Heart right ventricle (tissue), 16 donors: ENCODE data around the gene GTF2I. TPM values are rescaled to one million over a fixed set of nuclear protein-coding genes. Genes with fewer than 3 reads are reported as not detected.

Experiments
- ATAC-seq, 8 donors: fragments of 200-7000 bp; cut with Tn5 transposase; one replicate each; pipeline ENCODE4 v1.9.1; 2020; ENCODE audit warnings: mild to moderate bottlenecking in 8 of 8, moderate library complexity in 8 of 8, moderate number of reproducible peaks in 1 of 8
- DNase-seq, 2 donors: peaks; one replicate each; pipeline ENCODE4 v3.0.0-alpha.2; 2020
- H3K27ac ChIP-seq, 10 donors: fragments of 200-600 bp; sonication (generic) in 2 of 10; one replicate each; pipeline versions ENCODE4 v1.5.0 to v1.8.0; 2020 to 2022; ENCODE audit warnings: mild to moderate bottlenecking in 3 of 10
- H3K27me3 ChIP-seq, 7 donors: fragments of 200-600 bp; one replicate each; pipeline ENCODE4 v1.8.0; 2021 to 2022; ENCODE audit warnings: mild to moderate bottlenecking in 2 of 7
- H3K36me3 ChIP-seq, 9 donors: fragments of 200-600 bp; sonication (generic) in 1 of 9; one replicate each; pipeline versions ENCODE4 v1.5.0 to v1.8.0; 2020 to 2022; ENCODE audit warnings: mild to moderate bottlenecking in 2 of 9
- H3K4me1 ChIP-seq, 9 donors: fragments of 200-600 bp; sonication (generic) in 1 of 9; one replicate each; pipeline versions ENCODE4 v1.5.0 to v1.8.0; 2020 to 2022; ENCODE audit warnings: mild to moderate bottlenecking in 4 of 9
- H3K4me3 ChIP-seq, 10 donors: fragments of 200-600 bp; sonication (generic) in 2 of 10; one replicate each; pipeline versions ENCODE4 v1.5.0 to v1.8.0; 2020 to 2022; ENCODE audit warnings: mild to moderate bottlenecking in 7 of 10, moderate library complexity in 2 of 10
- H3K9me3 ChIP-seq, 11 donors: fragments of 200-600 bp in 10 of 11; sonication (generic) in 2 of 11; one replicate each; pipeline versions ENCODE4 v1.5.0 to v1.8.0; 2013 to 2022; ENCODE audit warnings: mild to moderate bottlenecking in 2 of 11, control low read depth in 1 of 11, moderate library complexity in 1 of 11
- WGBS, 2 donors: extraction: QIAGEN DNeasy Blood & Tissue Kit; methylation state at CpG; one replicate each; pipeline ENCODE4 v1.1.7; 2013; ENCODE audit warnings: inconsistent platforms in 1 of 2; 5-methylcytosine and 5-hydroxymethylcytosine counted together
- intact Hi-C, 10 donors: fragments of 100-400 bp; cut with DNase I; formaldehyde crosslinking; loops; one replicate each; pipeline versions ENCODE4 v1.11.1 to v1.14.2; 2022
- polyA plus RNA-seq, 2 donors: library from polyadenylated mRNA; stranded (reverse); fragments of 200-250 nt; gene quantifications; one replicate each; pipeline ENCODE4 v1.2.3, GENCODE V29; 2013
- total RNA-seq, 10 donors: library from RNA; stranded (reverse); fragmentation: NEBNext Ultra II Directional in 3 of 10; extraction: Animal tissue kit (Norgen Biotek cat#: 25700) in 3 of 10; gene quantifications; one replicate each; pipeline versions ENCODE4 v1.2.1 to v1.2.4, GENCODE V29; 2021 to 2023
- TF ChIP-seq, protein P1 (sequence below), 9 donors: fragments of 200-600 bp; sonication (generic) in 2 of 9; IDR thresholded peaks; one replicate each; pipeline versions ENCODE4 v1.5.0 to v1.8.0; 2021 to 2022; ENCODE audit warnings: antibody characterized with exemption in 9 of 9, mild to moderate bottlenecking in 5 of 9, moderate library complexity in 1 of 9
- donor health status: Arrhythmogenic right ventricular cardiomyopathy.
- donor health status: ischemic (EF 13 %, LVEDD 7.1; RV severe dilation, severe dysfunction).
- donor health status: healthy with polysubstance abuse.
- donor health status: DM: no; HTN: yes; CAD: no.
- donor health status: DM: no; HTN: no; CAD: no.
- donor health status: ischemic (EF 25% LVEDD 6.9; RV normal size, moderate dysfunction).
- donor health status: ischemic (EF 25% LVEDD 5.7; RV mildly dilated, moderate dysfunction).
- donor health status: healthy.
- donor health status: DM: yes; HTN: yes; CAD: no.
- donor health status: Ischemic cardiomyopathy.
- donor health status: ischemic (EF 35%, LVEDD 5.7; RV mildly dilated, moderate dysfunction).
- donor health status: nonischemic (EF 11% LVEDD 7.7; RV severe dilation, severe dysfunction).
- donor health status: DM: yes; HTN: yes; CAD: no.
- donor health status: PGD.
- donor health status: ischemic (EF 29% LVEDD 5.4; RV normal size, mild dysfunction).
- donor health status: nonischemic (EF 23%, LVEDD 6.1; RV moderate dilation, normal function).

GTF2I gene
- total and polyA plus RNA-seq, 12 donors = 18.9 to 152 (median 116) TPM

DNA sequence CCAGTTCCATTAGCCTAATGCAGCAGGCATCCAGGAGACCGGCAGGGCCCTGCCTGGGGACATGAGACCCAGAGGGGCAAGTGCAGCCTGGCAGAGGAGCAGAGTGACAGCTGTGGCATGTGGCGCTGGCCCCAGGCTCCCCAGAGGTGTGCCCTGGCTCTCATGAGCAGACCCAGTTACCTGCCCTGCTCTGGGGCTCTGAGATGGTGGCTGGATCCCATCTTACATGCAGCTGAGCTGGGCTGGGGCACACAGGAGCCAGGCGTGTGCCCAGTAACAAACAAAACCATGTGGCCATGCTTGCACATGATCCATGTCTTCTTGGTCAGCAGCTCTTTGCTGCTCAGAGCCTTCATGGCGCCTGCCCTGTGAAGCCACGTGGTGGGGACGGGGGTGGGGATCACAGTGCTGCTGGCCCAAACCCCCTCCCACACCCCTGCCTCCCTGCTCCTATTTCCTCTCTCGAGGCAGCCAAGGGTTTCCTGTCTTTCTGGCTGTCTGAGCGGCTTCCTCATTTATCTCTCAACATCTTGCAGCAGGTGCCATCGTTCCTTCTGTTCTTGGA lies 40.3 kb upstream of the GTF2I start:
- H3K4me3 ChIP-seq = no peak overlapping the region

DNA sequence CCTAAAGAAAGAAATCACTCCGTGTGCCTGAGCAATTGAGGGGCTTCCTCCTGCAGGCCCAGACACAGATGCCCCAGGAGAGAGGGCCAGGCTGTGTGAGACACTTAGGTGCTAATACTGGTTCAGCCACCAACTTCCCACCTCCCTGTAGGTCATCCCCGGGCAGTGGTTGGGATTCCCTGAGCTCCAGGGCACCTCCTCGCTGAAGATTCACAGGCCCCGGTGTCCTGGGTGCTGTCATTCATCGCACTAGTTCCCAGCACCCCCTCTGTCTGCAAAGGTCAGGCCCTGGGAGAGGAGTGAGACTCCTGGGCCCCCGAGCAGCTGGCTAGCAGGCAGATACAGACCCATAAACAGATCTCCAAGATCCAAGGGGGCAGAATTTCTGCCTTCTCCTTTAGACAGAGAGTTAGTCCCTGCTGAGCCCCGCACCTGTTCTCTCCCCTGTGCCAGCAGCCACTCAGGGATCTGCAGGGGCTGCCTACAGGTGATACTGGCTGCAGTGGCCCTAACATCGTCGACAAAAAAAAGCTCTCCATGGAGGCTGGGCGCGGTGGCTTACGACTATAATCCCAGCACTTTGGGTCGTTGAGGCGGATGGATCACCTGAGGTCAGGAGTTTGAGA lies 38.2 kb upstream of the GTF2I start:
- Histone ChIP-seq H3K9me3 (no peaks in the 10 kb centered on the region), H3K4me1 (peaks cover 0 to 11% (median 0%) of the 10 kb centered on the region in 9 donors), H3K4me3 (no peak overlapping the region), H3K27me3 (no peaks in the 10 kb centered on the region), H3K36me3 (no peaks in the 10 kb centered on the region), H3K27ac (no peak overlapping the region)
- DNase-seq (no peak), ATAC-seq (no peak)
- TF ChIP-seq, protein P1, sequence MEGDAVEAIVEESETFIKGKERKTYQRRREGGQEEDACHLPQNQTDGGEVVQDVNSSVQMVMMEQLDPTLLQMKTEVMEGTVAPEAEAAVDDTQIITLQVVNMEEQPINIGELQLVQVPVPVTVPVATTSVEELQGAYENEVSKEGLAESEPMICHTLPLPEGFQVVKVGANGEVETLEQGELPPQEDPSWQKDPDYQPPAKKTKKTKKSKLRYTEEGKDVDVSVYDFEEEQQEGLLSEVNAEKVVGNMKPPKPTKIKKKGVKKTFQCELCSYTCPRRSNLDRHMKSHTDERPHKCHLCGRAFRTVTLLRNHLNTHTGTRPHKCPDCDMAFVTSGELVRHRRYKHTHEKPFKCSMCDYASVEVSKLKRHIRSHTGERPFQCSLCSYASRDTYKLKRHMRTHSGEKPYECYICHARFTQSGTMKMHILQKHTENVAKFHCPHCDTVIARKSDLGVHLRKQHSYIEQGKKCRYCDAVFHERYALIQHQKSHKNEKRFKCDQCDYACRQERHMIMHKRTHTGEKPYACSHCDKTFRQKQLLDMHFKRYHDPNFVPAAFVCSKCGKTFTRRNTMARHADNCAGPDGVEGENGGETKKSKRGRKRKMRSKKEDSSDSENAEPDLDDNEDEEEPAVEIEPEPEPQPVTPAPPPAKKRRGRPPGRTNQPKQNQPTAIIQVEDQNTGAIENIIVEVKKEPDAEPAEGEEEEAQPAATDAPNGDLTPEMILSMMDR (IDR thresholded peaks at IDR 0.05) = no peak
- intact Hi-C loops = loop anchor here in 1 of 10 donors (10.0 kb wide), 1 partner anchor 55 kb away; no protein-coding TSS in a partner anchor
- whole genome bisulfite sequencing, 2 donors = 78 to 85% methylated on average over 14 of the region's 14 CpGs

More for the DNA sequence above, 40.3 kb upstream of the GTF2I start:
- TF ChIP-seq, protein P1 (IDR thresholded peaks at IDR 0.05) = no peak
- no peaks in the 10 kb centered on the region for H3K9me3 ChIP-seq
- H3K36me3 ChIP-seq = no peaks in the 10 kb centered on the region
- DNase-seq (peak; percentile 26 to 41), ATAC-seq (peak in 6 of 8 donors; percentile 25 to 64 (median 48))
- peaks cover 0 to 14% (median 0%) of the 10 kb centered on the region in 9 donors for H3K4me1 ChIP-seq
- 56 to 66% methylated on average over 9 of the region's 9 CpGs for WGBS, 2 donors
- no peaks in the 10 kb centered on the region for H3K27me3 ChIP-seq
- intact Hi-C loops = loop anchor here in 1 of 10 donors (10.0 kb wide), 1 partner anchor 52 kb away; no protein-coding TSS in a partner anchor
- no peak overlapping the region for H3K27ac ChIP-seq

- WGBS, 2 donors = 92% methylated on average over 5 of the region's 5 CpGs
- ATAC-seq = no peak
- intact Hi-C loops = no loop called here
Measured at GRCh38 chr7:74622228-74622749, 35.2 kb upstream of the GTF2I start.

DNA sequence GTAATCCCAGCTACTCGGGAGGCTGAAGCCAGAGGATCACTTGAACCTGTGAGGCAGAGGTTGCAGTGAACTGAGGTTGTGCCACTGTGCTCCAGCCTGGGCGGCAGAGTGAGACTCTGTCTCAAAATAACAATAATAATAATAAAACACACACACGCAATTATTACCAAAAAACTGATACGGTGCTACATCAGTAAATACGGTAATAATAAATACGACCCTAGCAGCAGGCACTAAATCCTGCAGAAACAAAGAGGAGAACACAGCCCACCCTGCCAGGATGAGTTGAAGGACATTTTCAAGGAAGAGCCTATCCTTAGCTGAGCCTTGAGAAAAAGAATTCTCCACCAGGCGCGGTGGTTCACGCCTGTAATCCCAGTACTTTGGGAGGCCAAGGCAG lies 34.4 kb upstream of the GTF2I start:
- TF ChIP-seq, protein P1 (IDR thresholded peaks at IDR 0.05) = no peak
- WGBS, 2 donors = 83 to 84% methylated on average over 9 of the region's 9 CpGs
- H3K27ac ChIP-seq = no peak overlapping the region

More at GRCh38 chr7:74622228-74622749, 35.2 kb upstream of the GTF2I start:
- no peak overlapping the region for H3K27ac ChIP-seq
- no peak for DNase-seq
- H3K27me3 ChIP-seq = no peaks in the 10 kb centered on the region
- peaks cover 0 to 14% (median 0%) of the 10 kb centered on the region in 9 donors for H3K4me1 ChIP-seq
- no peaks in the 10 kb centered on the region for H3K9me3 ChIP-seq
- H3K4me3 ChIP-seq = no peak overlapping the region
- no peaks in the 10 kb centered on the region for H3K36me3 ChIP-seq
- TF ChIP-seq, protein P1 (IDR thresholded peaks at IDR 0.05) = no peak

More for the DNA sequence above, 34.4 kb upstream of the GTF2I start:
- no peak for DNase-seq
- H3K36me3 ChIP-seq = no peaks in the 10 kb centered on the region
- no peaks in the 10 kb centered on the region for H3K9me3 ChIP-seq
- peaks cover 0 to 16% (median 6%) of the 10 kb centered on the region in 9 donors for H3K4me1 ChIP-seq
- no peak for ATAC-seq
- intact Hi-C loops = no loop called here
- H3K27me3 ChIP-seq = no peaks in the 10 kb centered on the region
- no peak overlapping the region for H3K4me3 ChIP-seq
